HepG2 (cell line): Measurements from ENCODE around the gene SYTL3.

ENCODE experiments used
- AFF4 ChIP-seq: sonication (generic); formaldehyde crosslinking; IDR thresholded peaks from 2 replicates; pipeline ENCODE4 v1.4.0; 2020; ENCODE audit warnings: missing genetic modification reagents
- REST ChIP-seq, 2 experiments: IDR thresholded peaks; 2 replicates each; pipeline ENCODE4 v1.6.1; 2011 to 2012; ENCODE audit warnings: low read length in 2 of 2, borderline replicate concordance in 1 of 2, low read depth in 1 of 2, mild to moderate bottlenecking in 1 of 2, moderate library complexity in 1 of 2
- ZNF780A ChIP-seq: sonication (generic); formaldehyde crosslinking; IDR thresholded peaks from 2 replicates; pipeline ENCODE4 v1.8.0; 2022; ENCODE audit warnings: mild to moderate bottlenecking, missing genetic modification reagents, moderate library complexity

GRCh38 chr6:158713469-158713868 is 63.6 kb downstream of the SYTL3 start:
- TF ChIP-seq AFF4 (CRISPR knock-in tag) (no peak), REST (IDR thresholded peaks at IDR 0.05; ENCODE audit: borderline replicate concordance in 1 of 2, low read depth in 1 of 2, low read length in 2 of 2) (no peak), ZNF780A (CRISPR knock-in tag) (no peak)
